ENCODE data around the gene SYT5.

The SYT5 gene

GRCh38 chr19:55161571-55162322 lies 18.3 kb downstream of the SYT5 start:
- TF ChIP-seq TAF1 (IDR thresholded peaks at IDR 0.05; ENCODE audit: borderline replicate concordance, insufficient read depth, low read length) (no peak), POLR2AphosphoS5 (IDR thresholded peaks at IDR 0.05; ENCODE audit: low read depth, low read length) (no peak), REST (IDR thresholded peaks at IDR 0.05; ENCODE audit: insufficient read depth in 1 of 2, low read depth in 2 of 2, low read length in 2 of 2) (no peak), SIN3A (IDR thresholded peaks at IDR 0.05; ENCODE audit: borderline replicate concordance, insufficient read depth, low read length) (no peak), FOXP2 (optimal IDR thresholded peaks at IDR 0.05; ENCODE audit: borderline replicate concordance, extremely low read depth, extremely low read length, insufficient read depth) (no peak)

GRCh38 chr19:55160986-55161365 lies 19.1 kb downstream of the SYT5 start:
- 0 out of 2 replicates have a peak, but pooled peaks have one; percentile 44 for TF ChIP-seq TAF1 (IDR thresholded peaks at IDR 0.05; ENCODE audit: borderline replicate concordance, insufficient read depth, low read length)
- TF ChIP-seq FOXP2 (optimal IDR thresholded peaks at IDR 0.05; ENCODE audit: borderline replicate concordance, extremely low read depth, extremely low read length, insufficient read depth), result no peak
- TF ChIP-seq POLR2AphosphoS5 (IDR thresholded peaks at IDR 0.05; ENCODE audit: low read depth, low read length), result peak; percentile 76

DNA sequence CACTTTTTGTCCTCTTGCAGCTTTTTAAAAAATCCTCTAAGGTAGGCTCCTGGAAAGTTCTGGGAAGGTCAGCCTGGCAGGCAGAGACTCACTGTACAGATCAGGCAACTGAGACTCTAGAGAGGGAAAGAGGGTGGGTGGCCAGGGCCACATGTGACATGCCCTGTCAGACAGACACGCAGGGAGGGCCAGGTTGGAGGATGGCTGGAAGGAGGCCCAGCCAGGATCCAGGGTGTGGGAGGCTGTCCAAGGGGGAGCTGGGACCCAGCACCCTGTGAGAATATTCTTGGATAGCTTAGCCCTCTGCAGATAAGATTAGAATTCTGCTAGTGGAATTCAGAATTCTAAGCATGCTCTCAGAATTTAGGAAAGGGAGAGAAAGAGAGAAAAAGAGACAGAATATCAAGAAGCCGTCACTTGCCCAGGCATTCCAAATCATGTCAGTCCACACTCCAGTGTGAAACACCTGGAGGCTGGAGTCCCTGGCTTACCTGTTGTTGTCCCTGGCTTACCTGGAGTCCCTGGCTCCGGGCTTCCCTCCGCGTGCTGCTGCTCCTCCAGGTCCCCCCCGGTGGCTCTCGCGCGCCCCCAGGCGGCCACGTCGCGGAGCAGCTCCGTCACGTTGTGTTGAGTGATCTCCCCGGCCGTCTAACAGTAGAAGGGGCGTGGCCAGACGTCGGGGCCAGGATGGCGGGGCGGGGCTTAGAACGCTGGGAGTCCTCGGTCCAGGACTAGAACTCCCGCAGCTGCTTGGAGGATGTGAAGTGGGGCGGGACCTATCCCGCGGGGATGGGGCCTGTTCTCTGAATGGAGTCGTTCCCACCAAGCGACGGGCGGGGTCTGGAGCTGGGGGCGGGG lies 19.7 kb downstream of the SYT5 start:
- TF ChIP-seq TAF1 (IDR thresholded peaks at IDR 0.05; ENCODE audit: borderline replicate concordance, insufficient read depth, low read length) (no peak), POLR2AphosphoS5 (IDR thresholded peaks at IDR 0.05; ENCODE audit: low read depth, low read length) (0 out of 2 replicates have a peak, but pooled peaks have one; percentile 16), REST (IDR thresholded peaks at IDR 0.05; ENCODE audit: insufficient read depth in 1 of 2, low read depth in 2 of 2, low read length in 2 of 2) (no peak), SIN3A (IDR thresholded peaks at IDR 0.05; ENCODE audit: borderline replicate concordance, insufficient read depth, low read length) (no peak), FOXP2 (optimal IDR thresholded peaks at IDR 0.05; ENCODE audit: borderline replicate concordance, extremely low read depth, extremely low read length, insufficient read depth) (peak; percentile 90)

DNA sequence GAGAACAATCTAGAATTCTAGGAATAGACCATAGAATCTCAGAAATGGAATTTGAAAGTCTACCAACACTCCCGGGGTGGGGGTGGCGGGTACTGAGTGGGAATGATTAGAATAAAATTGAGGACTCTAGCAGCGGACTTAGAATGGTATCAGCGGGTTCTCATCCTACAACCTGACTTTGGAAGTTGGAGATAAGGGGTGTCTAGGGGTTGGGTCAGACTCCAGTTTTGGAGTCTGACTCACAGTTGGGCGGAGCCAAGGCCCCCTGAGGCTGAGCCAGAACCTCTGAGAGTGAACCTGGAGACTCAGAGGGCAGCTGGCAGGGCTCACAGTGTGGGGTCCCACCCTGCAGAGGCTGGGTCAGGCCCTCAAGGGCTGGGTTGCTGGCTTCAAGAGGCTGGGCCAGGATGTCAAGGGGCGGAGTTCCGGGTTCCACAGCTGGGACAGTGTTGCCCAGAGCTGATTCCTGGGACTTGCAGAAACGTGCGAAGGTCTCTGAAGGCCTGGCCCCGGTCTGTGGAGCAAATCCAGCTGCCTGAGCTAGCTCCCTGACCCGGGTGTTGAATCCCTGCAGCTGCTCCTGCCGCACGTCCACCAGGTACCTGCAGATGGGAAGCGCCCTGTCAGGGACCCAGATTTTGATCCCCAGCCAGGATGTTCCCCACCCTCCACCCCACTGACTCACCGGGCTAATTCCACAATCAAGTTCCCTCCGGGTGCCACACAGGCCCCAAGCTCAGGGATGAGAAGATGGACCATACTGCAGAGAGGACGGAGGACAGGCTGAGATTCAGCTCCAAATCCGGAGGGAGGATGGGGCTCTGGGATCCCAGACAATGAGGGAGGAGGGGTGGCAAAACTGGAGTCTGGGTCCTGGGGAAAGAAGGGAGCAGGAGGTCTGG lies 21.0 kb downstream of the SYT5 start:
- TF ChIP-seq POLR2AphosphoS5 (IDR thresholded peaks at IDR 0.05; ENCODE audit: low read depth, low read length) (peak; percentile 15; the same call in 1 of the 2 replicates), SIN3A (IDR thresholded peaks at IDR 0.05; ENCODE audit: borderline replicate concordance, insufficient read depth, low read length) (no peak)

- TF ChIP-seq REST (IDR thresholded peaks at IDR 0.05; ENCODE audit: insufficient read depth in 1 of 2, low read depth in 2 of 2, low read length in 2 of 2) (peak; percentile 24 to 53; a peak in 1 of 4 replicates), FOXP2 (optimal IDR thresholded peaks at IDR 0.05; ENCODE audit: borderline replicate concordance, extremely low read depth, extremely low read length, insufficient read depth) (no peak)
Observed at GRCh38 chr19:55158423-55158822, 21.7 kb downstream of the SYT5 start.

Measured in PFSK-1 (cell line).